Left colon (tissue), 2 donors: ENCODE results near the gene GPX1. TPM values are rescaled to one million over a fixed set of nuclear protein-coding genes. Genes with fewer than 3 reads are reported as not detected.
"Not testable (repeated sequence)": the region's sequence is repeated elsewhere in the genome, so short reads cannot be mapped to it uniquely, and the experiment has no call there.

Experiments used
- ATAC-seq: fragments of 200-7000 bp; cut with Tn5 transposase; one replicate; pipeline ENCODE4 v1.9.1; 2020; ENCODE audit warnings: mild to moderate bottlenecking, moderate library complexity
- DNase-seq, 2 donors: peaks; one replicate each; pipeline ENCODE4 v3.0.0-alpha.2; 2020
- intact Hi-C, 2 donors: fragments of 100-400 bp; cut with DNase I in 1 of 2; cut with micrococcal nuclease in 1 of 2; formaldehyde crosslinking; loops; one replicate each; pipeline versions ENCODE4 v1.11.2 to v1.14.0; 2022; cut with DNase I, micrococcal nuclease
- long read RNA-seq: library from polyadenylated mRNA; unstranded; transcript quantifications from one replicate; pipeline ENCODE4 v2.0.0, GENCODE V29; 2021
- total RNA-seq, 2 donors: library from RNA; stranded (reverse); fragmentation: NEBNext Ultra II Directional; extraction: Animal tissue kit (Norgen Biotek cat#: 25700); gene quantifications; one replicate each; pipeline ENCODE4 v1.2.1, GENCODE V29; 2021
- donor health status: DM: no; HTN: no; CAD: no.
- donor health status: DM: yes; HTN: yes; CAD: no.

Gene GPX1
- 100 to 1,000 TPM; 128 to 146 TPM for total RNA-seq
- long read RNA-seq, transcript GPX1-202 (2 exons, 1,151 nt), result major isoform, 51 of 54 reads
- long read RNA-seq, partial matches to known transcripts, result 0 of 54 reads
- long read RNA-seq, other reads (novel, unspliced or antisense), result 0 of 54 reads

DNA sequence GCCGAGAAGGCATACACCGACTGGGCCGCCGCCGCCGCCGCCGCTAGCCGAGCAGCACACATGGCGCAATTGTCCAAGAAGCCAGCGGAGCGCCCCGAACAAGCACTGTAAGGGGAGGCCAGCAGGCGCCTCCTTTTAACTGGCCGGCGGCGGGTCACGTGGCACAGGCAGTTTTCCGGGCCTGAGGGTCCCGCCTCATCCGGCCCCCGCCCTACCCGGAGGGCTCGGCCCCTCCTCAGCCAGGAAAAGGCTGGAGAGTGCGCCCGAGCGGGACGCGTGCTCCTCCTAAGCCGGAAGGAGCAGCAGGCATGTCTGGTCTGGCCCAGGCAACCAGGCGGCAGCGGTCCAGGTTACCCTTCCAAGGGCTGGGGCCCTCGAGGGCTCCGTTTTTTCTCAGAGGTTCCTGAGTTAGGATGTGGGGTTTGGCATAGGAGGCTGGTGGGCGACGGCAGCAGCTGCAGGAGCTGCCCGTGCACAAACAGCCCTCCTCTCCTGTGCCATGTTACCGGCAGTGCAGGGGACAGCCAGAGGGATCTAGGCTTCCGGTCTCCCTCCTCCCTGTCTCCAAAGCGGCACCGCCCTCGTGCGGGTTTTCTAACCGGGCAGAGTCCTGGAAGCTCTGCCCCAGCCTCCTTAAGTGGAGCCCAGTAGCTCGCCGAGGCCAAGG is at the start of gene GPX1:
TSS of gene GPX1 (minus strand) at position 137 of the 667 bp plus-strand sequence. CDS start at position 62, 75 bp downstream.
- intact Hi-C loops, result no loop called here
- DNase-seq (peak; percentile 96 to 97), ATAC-seq (peak; percentile 91)

DNA sequence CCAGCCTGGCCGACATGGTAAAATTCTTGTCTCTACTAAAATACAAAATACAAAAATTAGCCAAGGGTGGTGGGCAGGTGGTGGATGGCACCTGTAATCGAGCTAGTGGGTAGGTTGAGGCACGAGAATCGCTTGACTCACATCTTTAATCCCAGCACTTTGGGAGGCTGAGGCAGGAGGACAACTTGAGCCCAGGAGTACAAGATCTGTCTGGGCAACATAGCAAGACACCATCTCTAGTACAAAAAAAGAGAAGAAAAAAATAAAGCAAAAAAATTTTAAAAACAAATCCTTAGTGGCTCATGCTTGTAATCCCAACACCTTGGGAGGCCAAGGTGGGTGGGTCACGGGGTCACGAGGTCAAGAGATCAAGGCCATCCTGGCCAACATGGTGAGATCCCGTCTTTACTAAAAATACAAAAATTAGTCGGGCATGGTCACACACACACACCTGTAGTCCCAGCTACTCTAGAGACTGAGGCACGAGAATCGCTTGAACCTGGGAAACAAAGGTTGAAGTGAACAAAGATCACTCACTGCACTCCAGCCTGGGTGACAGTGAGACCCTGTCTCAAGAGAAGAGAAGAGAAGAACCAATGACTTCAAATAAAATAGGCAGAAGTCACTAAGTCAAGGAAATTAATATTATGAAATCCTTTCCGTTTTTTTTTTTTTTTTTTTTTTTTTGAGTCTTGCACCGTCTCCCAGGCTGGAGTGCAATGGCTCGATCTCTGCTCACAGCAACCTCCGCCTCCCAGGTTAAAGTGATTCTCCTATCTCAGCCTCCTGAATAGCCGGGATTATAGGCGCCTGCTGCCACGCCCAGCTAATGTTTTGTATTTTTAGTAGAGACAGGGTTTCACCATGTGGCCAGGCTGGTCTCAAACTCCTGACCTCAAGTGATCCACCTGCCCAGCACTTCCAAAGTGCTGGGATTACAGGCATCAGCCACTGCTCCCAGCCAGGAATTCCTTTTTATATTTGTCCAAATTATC is 48.7 kb upstream of the GPX1 start:
- ATAC-seq, result no peak
- no peak for DNase-seq
- intact Hi-C loops, result no loop called here

DNA sequence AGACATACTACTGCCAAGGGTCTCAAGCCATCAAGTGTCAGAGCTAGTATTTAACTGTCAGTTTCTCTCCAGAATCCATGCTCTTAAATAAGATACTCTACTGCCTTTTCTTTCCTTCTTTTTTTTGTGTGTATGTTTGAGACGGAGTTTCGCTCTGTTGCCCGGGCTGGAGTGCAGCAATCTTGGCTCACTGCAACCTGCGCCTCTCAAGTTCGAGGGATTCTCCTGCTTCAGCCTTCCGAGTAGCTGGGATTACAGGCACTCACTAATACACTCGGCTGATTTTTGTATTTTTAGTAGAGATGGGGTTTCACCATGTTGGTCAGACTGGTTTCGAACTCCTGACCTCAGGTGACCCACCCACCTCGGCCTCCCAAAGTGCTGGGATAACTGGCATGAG is 47.4 kb upstream of the GPX1 start:
- DNase-seq, intact Hi-C loops, ATAC-seq: not testable (repeated sequence)

DNA sequence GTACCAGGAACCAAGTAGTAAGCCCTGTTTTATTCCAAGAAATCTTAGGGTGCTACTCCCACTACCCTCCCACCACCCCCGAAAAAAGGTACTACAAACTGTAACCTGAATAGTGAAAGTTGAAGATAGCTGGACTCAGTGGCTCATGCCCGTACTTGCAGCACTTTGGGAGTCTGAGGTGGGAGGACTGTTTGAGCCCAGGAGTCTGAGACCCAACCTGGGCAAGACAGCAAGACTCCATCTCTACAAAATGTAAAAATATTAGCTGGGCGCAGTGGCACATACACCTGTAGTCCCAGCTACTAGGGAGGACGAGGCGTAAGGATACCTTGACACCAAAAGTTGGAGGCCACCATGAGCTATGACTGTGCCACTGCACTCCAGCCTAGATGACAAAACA is 45.7 kb upstream of the GPX1 start:
- intact Hi-C loops, result loop anchor here in 1 of 2 donors (5.0 kb wide), 1 partner anchor 42 kb away; no protein-coding TSS in a partner anchor
- no peak for DNase-seq
- ATAC-seq, result no peak

DNA sequence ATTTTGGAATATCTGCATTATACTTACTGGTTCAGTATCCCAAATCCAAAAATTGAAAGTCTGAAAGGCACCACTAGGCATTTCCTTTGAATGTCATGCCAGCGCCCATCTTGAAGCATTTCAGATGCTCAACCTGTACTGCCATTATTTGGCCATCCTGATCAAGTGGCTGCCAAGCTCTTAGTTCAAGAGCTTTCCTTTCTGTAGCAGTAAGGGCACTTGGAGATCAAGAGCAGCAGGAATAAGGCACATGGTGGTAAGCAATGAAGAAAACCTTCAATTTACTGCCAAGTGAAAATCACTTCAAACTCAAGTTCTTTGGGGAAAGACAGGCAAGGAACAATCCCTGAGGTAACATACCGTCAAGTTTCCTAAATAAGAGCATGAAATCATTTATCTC is 43.6 kb upstream of the GPX1 start:
- no peak for ATAC-seq
- no peak for DNase-seq
- intact Hi-C loops, result loop anchor here in 1 of 2 donors (5.0 kb wide), 1 partner anchor 39 kb away; no protein-coding TSS in a partner anchor

DNA sequence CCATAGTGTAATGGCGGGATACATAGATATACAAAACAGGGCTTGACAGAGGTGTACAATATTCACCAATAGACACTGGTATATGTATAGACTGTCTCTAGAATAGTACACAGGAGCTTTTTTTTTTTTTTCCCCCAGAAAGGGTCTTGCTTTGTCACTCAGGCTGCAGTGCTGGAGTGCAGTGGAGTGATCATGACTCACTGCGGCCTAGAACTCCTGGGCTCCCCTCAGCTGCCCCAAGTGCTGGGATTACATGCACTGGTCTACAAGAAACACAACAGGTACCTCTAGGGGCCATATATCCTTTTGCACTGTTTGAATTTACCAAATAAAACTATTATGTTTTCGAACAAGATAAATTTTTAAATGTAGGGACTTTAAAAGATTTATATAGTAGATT is 41.3 kb upstream of the GPX1 start:
- no peak for DNase-seq
- intact Hi-C loops, result no loop called here
- ATAC-seq, result no peak

DNA sequence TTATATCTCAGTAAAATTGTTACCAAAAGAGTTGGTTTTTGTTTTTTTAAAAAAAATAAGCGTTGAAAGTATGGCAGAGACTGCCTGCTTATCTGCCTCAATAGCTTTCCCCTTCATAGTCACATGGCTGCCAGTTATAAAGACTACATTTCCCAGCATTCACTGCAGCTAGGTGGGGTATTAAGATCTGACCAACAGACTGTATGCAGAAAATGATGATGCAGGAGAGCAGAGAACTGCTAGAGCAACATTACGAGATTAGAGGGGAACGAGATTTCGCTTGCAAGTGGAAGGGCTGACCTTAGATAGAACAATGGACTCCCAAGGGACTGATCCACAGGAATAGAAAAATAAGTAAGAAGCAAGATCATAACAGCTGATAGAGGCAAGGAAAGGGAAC is 39.3 kb upstream of the GPX1 start:
- intact Hi-C loops, result no loop called here
- DNase-seq (no peak), ATAC-seq (peak; percentile 53)

DNA sequence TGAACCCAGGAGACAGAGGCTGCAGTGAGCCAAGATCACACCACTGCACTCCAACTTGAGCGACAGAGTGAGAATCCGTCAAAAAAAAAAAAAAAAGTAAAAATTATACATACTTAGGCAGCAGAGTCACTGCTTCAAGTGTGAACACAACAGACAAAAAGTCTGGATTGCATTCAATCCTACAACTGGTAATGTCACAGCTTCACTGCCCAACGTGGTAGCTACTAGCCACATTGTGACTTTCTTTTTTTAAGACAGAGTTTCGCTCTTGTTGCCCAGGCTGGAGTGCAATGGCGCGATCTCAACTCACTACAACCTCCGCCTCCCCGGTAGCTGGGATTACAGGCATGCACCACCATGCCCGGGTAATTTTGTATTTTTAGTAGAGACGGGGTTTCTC is 33.2 kb upstream of the GPX1 start:
- ATAC-seq, DNase-seq, intact Hi-C loops: not testable (repeated sequence)

DNA sequence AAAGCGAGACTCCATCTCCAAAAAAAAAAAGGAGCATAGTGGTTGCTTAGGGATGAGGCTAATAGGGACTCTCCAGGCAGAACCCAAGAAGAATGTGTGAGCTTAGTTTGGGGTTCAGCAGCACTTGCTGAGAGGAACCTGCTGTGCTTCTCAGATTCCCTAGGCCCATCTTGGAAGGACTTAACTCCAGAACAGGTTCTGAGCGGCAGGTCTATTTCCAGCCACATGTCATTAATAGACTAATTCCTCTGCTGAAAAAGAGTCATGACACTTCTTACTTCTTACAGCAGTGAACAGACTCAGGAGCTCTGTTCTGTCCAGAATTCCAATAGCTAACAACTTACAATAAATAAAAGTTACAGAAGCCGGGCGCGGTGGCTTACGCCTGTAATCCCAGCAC is 31.1 kb upstream of the GPX1 start:
- no peak for ATAC-seq
- DNase-seq, result no peak
- intact Hi-C loops, result no loop called here

DNA sequence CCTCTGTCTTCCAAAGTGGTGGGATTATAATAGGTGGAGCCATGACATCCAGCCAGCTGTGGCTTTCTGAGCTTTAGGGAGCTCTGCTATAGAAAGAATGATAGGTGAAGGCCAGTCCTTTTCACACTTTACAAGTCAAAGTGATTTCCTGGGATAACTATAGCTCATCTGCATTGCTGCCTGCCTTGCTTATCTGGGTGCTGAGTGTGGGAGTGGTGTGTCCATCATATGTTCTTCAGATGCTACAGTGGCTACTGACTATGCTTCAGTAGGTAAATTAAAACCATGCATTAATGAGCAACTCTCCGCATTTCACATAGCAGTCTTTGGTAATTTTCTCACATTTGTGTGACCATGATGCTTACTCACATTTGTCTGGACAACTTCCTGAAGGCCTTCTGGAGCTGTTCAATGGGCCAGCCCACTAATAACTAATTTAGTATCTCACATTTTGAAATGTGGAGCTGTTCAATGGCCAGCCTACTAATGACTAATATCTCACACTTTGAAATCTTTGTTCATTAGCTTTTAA is 30.2 kb upstream of the GPX1 start:
- intact Hi-C loops, result no loop called here
- ATAC-seq (no peak), DNase-seq (no peak)

DNA sequence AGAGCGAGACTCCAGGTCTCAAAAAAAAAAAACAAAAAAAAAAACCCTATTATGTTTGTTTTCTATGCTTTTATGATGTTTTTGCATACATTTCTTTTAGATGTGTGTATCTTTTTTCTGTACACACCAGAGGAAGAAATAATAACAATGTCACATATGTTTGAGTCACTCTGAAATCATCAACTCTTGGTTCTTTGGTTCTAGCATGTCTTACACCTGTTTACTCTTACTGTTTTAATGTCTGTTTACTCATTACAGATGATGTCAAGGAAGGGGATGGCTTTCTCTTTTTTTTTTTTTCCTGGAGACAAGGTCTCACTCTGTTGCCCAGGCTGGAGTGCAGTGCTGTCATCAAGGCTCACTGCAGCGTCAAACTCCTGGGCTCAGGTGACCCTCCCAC is 29.6 kb upstream of the GPX1 start:
- ATAC-seq (no peak), DNase-seq (no peak)
- intact Hi-C loops, result no loop called here

DNA sequence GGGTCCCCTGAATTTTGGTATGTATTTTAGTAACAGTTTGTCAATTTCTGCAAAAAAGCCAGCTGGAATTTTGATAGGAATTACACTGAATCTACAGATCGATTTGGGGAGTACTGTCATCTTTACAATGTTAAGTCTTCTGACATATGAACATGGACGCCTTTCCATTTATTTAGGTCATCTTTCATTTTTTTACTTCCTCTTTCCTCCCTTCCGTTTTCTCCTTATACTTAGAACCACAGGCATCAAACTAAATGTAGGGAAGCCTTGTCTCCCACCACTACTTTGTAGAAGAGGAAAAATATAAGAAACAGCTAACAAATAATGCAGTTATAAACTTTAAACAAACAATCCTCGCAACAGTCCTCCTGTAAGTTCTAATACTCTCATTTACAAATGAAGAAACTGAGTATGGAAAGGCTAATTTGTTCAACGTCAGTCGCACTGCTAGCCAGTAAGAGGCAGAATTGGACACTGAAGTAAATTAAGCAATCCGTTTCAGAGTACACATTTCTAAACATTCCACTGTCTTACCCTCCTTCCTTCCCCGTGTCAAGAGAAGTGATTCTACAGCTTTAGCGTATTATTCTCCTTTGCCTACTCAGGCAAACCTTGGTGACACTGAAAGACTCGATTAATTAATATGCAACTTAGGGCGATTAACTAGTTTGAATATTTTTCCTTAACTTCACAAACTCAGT is 28.1 kb upstream of the GPX1 start:
- no peak for DNase-seq
- no peak for ATAC-seq
- intact Hi-C loops, result no loop called here

DNA sequence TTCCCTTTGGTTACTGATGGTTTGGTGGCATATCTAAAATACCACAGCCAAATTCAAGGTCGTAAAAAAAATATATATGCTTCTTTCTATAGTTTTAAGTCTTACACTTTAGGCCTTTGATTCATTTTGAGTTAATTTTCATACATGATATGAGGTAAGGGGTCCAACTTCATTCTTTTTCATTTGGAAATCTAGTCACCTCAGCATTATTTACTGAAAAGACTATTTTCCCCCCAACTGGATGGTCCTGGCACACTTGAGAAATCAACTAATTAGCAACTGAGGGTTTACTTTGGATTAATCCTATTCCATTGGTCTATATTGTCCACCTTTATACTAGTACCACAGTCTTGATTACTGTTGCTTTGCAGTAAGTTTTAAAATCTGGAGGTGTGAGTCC is 27.5 kb upstream of the GPX1 start:
- no peak for ATAC-seq
- no peak for DNase-seq
- intact Hi-C loops, result no loop called here

DNA sequence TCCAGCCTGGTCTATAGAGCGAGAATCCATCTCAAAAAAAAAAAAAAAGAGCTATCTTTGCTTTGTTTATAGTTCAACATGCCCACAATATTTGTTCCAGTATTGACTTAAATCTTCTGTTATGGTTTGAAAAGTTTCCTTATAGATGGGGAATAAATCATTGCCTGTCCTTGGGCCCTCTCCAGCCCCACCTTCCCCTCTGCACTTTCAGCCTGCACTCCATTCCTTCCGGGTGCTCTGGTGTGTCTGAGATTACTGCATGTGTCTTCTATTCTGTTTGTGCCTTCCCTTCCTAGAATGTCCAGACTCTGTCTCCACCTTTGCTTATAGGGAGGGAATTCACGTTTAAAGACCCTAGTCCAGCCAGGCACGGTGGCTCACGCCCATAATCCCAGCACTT is 25.2 kb upstream of the GPX1 start:
- intact Hi-C loops, result no loop called here
- ATAC-seq (peak; percentile 96), DNase-seq (peak; percentile 44 to 46)

DNA sequence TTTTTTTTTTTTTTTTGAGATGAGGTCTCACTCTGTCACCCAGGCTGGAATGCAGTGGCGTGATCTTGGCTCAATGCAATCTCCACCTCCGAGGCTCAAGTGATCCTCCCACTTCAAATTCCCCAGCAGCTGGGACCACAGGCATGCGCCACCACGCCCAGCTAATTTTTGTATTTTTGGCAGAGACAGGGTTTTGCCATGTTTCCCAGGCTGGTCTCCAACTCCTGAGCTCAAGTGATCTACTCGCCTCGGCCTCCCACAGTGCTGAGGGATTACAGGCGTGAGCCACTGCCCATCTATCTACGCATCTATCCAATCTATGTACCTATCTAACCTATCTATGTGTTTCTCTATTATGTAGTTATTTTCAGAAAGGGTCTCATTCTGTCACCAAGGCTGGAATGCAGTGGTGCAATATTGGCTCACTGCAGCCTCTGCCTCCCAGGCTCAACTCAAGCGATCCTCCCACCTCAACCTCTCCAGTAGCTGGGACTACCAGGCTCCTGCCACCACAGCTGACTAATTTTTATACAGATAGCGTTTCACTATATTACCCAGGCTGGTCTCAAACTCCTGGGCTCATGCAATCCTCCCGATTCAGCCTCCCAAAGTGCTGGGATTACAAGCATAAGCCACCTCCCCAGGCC is 20.2 kb upstream of the GPX1 start:
- intact Hi-C loops, result no loop called here
- DNase-seq (no peak), ATAC-seq (no peak)

DNA sequence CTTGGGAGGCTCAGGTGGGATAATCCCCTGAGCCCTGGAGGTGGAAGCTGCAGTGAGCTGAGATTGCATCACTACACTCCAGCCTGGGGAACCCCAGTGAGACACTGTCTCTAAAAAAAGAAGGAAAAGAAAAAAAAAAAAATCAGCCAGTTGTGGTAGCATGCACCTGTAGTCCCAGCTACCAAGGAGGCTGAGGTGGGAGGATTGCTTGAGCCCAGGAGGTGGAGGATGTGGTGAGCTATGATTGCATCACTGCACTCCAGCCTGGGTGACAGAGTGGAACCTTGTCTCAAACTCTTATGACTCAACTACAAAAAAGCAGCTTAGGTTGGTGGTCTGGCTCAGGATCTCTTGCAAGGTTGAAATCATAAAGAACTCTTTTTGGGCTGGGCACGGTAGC is 19.3 kb upstream of the GPX1 start:
- intact Hi-C loops, result no loop called here
- DNase-seq (no peak), ATAC-seq (no peak)

DNA sequence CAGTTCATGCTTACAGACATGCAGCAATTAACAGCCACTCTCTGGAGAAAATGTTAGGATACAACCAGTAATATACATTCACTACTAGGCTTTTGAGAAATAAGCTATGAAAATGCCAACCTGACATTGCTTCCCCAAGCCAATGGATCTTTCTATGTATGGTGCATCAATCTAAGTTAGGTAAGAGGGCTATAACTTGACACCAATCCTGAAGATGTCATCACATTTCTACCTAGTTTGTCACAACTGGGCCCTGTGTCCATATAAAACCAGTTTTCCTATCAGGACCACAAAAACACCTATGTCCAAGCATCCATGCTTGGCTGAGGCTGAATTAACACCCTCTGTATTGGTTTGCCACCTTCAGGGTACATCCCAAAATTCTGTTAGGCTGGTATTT is 13.8 kb upstream of the GPX1 start:
- intact Hi-C loops, result no loop called here
- DNase-seq, result no peak
- ATAC-seq, result no peak

DNA sequence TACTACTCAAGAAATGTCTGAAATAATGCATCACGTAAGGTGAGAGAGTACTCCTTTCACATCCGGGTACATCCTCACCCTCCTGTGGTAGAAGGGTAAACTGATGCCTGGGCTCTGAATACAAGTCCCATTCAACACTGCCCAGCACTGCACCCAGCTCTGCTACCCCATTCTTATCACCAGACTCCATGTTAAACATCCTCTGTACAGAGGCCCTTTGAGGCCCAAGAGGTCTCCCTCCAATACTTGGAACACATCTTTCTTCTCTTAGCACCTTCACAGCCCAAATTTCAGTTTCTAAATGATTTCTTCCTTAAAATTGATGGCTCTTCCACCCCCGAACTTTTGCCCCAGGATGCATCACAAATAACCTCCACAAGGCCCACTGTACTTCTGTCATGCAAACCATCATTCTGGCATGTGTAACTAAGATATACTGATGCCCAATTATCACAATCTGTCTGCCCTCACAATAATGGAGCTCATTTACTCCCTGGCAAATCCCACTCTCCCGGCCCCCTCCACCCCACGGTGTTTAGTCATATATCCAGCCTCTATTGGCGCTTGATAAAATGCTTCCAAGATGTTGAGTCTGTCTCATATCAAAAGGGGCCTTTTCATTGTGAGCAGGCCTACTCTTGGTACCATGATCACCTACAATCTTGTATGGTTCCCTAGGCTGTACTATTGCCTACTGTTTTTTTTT is 12.6 kb upstream of the GPX1 start:
- no peak for DNase-seq
- no peak for ATAC-seq
- intact Hi-C loops, result no loop called here
